A549 (cell line): ENCODE results near the gene API5. TPM values are rescaled to one million over a fixed set of nuclear protein-coding genes. Genes with fewer than 3 reads are reported as not detected.
A peak's percentile ranks its signal among the peaks of the same experiment; 100 is the strongest.

Source experiments
- ATAC-seq, 2 experiments: fragments of 200-7000 bp in 1 of 2; fragments of >200 bp in 1 of 2; cut with Nextera tagmentation in 1 of 2; cut with Tn5 transposase in 1 of 2; 3 replicates each; pipeline versions ENCODE4 v1.8.0 to v1.9.1; 2018 to 2020; ENCODE audit warnings: mild to moderate bottlenecking in 1 of 2, moderate library complexity in 1 of 2
- CTCF ChIA-PET: fragments of 300-600 bp; sonication (Branson Sonifier 250); formaldehyde crosslinking; extraction: SDS; loops from one replicate; lab custom pipeline; 2021; ENCODE audit warnings: antibody characterized with exemption, inconsistent platforms; lab: Yijun Ruan, JAX
- POLR2A ChIA-PET: fragments of 350-600 bp; formaldehyde crosslinking; extraction: SDS; loops from one replicate; lab custom pipeline; 2021; ENCODE audit warnings: antibody characterized with exemption, inconsistent platforms; lab: Yijun Ruan, JAX
- DNase-seq, 2 experiments: peaks; one replicate each; pipeline versions ENCODE4 v3.0.0 to v3.0.0-alpha.2; 2011 to 2016; ENCODE audit warnings: low read depth in 1 of 2, low spot score in 1 of 2
- FAIRE-seq: peaks from 2 replicates; lab custom pipeline; 2011; peaks lifted over from hg19 to GRCh38; lab: Jason Lieb, UNC
- H3K27ac ChIP-seq, 2 experiments: fragments of >200 bp; sonication (Bioruptor Twin); formaldehyde crosslinking; 3 replicates each; pipeline ENCODE4 v1.5.1; 2016 to 2017
- H3K4me1 ChIP-seq: fragments of >200 bp; sonication (Bioruptor Twin); formaldehyde crosslinking; 3 replicates; pipeline ENCODE4 v1.6.1; 2016
- H3K4me2 ChIP-seq: fragments of >200 bp; sonication (Bioruptor Twin); formaldehyde crosslinking; 3 replicates; pipeline ENCODE4 v1.6.1; 2016
- H3K4me3 ChIP-seq: fragments of >200 bp; sonication (Bioruptor Twin); formaldehyde crosslinking; 3 replicates; pipeline ENCODE4 v1.5.1; 2016
- H3K9me3 ChIP-seq: fragments of >200 bp; sonication (Bioruptor Twin); formaldehyde crosslinking; 3 replicates; pipeline ENCODE4 v1.6.1; 2016
- CBX8 ChIP-seq: fragments of 200-600 bp; sonication (generic); IDR thresholded peaks from 2 replicates; pipeline ENCODE4 v1.6.1; 2016
- CEBPB ChIP-seq, 2 experiments: fragments of >200 bp in 1 of 2; sonication (Bioruptor Twin) in 1 of 2; formaldehyde crosslinking in 1 of 2; IDR thresholded peaks; 2 replicates each; pipeline ENCODE4 v1.6.1; 2012 to 2016
- CHD2 ChIP-seq: fragments of 150-350 bp; IDR thresholded peaks from 2 replicates; pipeline ENCODE4 v1.6.1; 2014; ENCODE audit warnings: low read length; ENCODE audit not compliant: partially characterized antibody
- CHD4 ChIP-seq: fragments of 200-600 bp; sonication (generic); IDR thresholded peaks from 2 replicates; pipeline ENCODE4 v1.6.1; 2016; ENCODE audit warnings: antibody characterized with exemption, mild to moderate bottlenecking, borderline replicate concordance
- EHF ChIP-seq: fragments of 250-450 bp; sonication (Bioruptor Pico); IDR thresholded peaks from 2 replicates; pipeline ENCODE4 v1.5.0; 2020; ENCODE audit warnings: mild to moderate bottlenecking
- FOSB ChIP-seq: fragments of 250-450 bp; sonication (Bioruptor Pico); IDR thresholded peaks from 2 replicates; pipeline ENCODE4 v1.5.0; 2020; ENCODE audit warnings: mild to moderate bottlenecking, moderate library complexity
- FOXS1 ChIP-seq: fragments of 250-450 bp; sonication (Bioruptor Pico); IDR thresholded peaks from 2 replicates; pipeline ENCODE4 v1.5.0; 2020; ENCODE audit warnings: mild to moderate bottlenecking, moderate library complexity
- GATA3 ChIP-seq: IDR thresholded peaks from 2 replicates; pipeline ENCODE4 v1.6.1; 2012; ENCODE audit warnings: borderline replicate concordance
- HDAC2 ChIP-seq: fragments of 200-600 bp; sonication (generic); IDR thresholded peaks from 2 replicates; pipeline ENCODE4 v1.6.1; 2016
- JUN ChIP-seq, 2 experiments: fragments of >200 bp; sonication (Bioruptor Twin); formaldehyde crosslinking; IDR thresholded peaks; 2 replicates in 1 of 2; 3 replicates in 1 of 2; pipeline ENCODE4 v1.6.1; 2016 to 2017
- KDM1A ChIP-seq: fragments of 200-600 bp; sonication (generic); IDR thresholded peaks from 2 replicates; pipeline ENCODE4 v1.6.1; 2016; ENCODE audit warnings: low read depth, mild to moderate bottlenecking
- KDM5A ChIP-seq: fragments of 200-600 bp; sonication (generic); IDR thresholded peaks from 2 replicates; pipeline ENCODE4 v1.6.1; 2016; ENCODE audit warnings: antibody characterized with exemption, mild to moderate bottlenecking
- MAFK ChIP-seq: fragments of 450-650 bp; IDR thresholded peaks from 2 replicates; pipeline ENCODE4 v1.6.1; 2014; ENCODE audit not compliant: partially characterized antibody
- POLR2A ChIP-seq: IDR thresholded peaks from 2 replicates; pipeline ENCODE4 v1.6.1; 2012; ENCODE audit warnings: mild to moderate bottlenecking, low read length
- RAD21 ChIP-seq, 2 experiments: fragments of >200 bp in 1 of 2; sonication (Bioruptor Twin) in 1 of 2; formaldehyde crosslinking in 1 of 2; IDR thresholded peaks in 1 of 2; conservative IDR thresholded peaks in 1 of 2; 2 replicates in 1 of 2; 3 replicates in 1 of 2; pipeline ENCODE4 v1.6.1; 2012 to 2018; ENCODE audit warnings: inconsistent platforms in 1 of 2
- RCOR1 ChIP-seq: fragments of 150-350 bp; IDR thresholded peaks from 2 replicates; pipeline ENCODE4 v1.6.1; 2014; ENCODE audit warnings: antibody characterized with exemption, low read length, low read depth
- RFX5 ChIP-seq: fragments of 450-650 bp; IDR thresholded peaks from 2 replicates; pipeline ENCODE4 v1.7.1; 2014; ENCODE audit warnings: antibody characterized with exemption, mild to moderate bottlenecking, moderate library complexity
- SMC3 ChIP-seq: fragments of >200 bp; sonication (Bioruptor Twin); formaldehyde crosslinking; IDR thresholded peaks from 3 replicates; pipeline ENCODE4 v1.6.1; 2018; ENCODE audit warnings: inconsistent platforms
- SREBF2 ChIP-seq: fragments of 450-650 bp; IDR thresholded peaks from 2 replicates; pipeline ENCODE4 v1.6.1; 2014; ENCODE audit warnings: mild to moderate bottlenecking, moderate library complexity
- TP53 ChIP-seq: fragments of 250-450 bp; sonication (Bioruptor Pico); IDR thresholded peaks from 2 replicates; pipeline ENCODE4 v1.5.0; 2021; ENCODE audit warnings: mild to moderate bottlenecking, moderate library complexity
- WGBS: methylation state at CpG from one replicate; pipeline ENCODE4 v1.1.6; 2017; ENCODE audit errors: missing lambda C conversion rate; 5-methylcytosine and 5-hydroxymethylcytosine counted together
- polyA plus RNA-seq, 4 experiments: library from polyadenylated mRNA; depleted of rRNA in 3 of 4; stranded (reverse); fragments of >200 nt; fragmentation: RNase III in 1 of 4; extraction: RNeasy Plus Mini Kit Qiagen cat#74134 plus additional on column Dnase treatment in 1 of 4; gene quantifications; 2 replicates in 3 of 4; 3 replicates in 1 of 4; pipeline ENCODE4 v1.2.3, GENCODE V29; 2011 to 2017
- TF ChIP-seq, protein P1 (sequence below): IDR thresholded peaks from 2 replicates; pipeline ENCODE4 v1.6.1; 2012
- TF ChIP-seq, protein P2 (sequence below): fragments of 250-450 bp; sonication (Bioruptor Pico); IDR thresholded peaks from 2 replicates; pipeline ENCODE4 v1.5.0; 2020; ENCODE audit warnings: low read depth, mild to moderate bottlenecking, moderate library complexity
- TF ChIP-seq, protein P3 (sequence below): IDR thresholded peaks from 2 replicates; pipeline ENCODE4 v1.6.1; 2012; ENCODE audit warnings: low read depth, borderline replicate concordance
- TF ChIP-seq, protein P4 (sequence below): fragments of >200 bp; sonication (Bioruptor Twin); formaldehyde crosslinking; IDR thresholded peaks from 3 replicates; pipeline ENCODE4 v1.5.1; 2016

API5 gene
- polyA plus RNA-seq, 2 of the 4 experiments (the other 2 are of a cell fraction) = 87.7 to 127 TPM

DNA sequence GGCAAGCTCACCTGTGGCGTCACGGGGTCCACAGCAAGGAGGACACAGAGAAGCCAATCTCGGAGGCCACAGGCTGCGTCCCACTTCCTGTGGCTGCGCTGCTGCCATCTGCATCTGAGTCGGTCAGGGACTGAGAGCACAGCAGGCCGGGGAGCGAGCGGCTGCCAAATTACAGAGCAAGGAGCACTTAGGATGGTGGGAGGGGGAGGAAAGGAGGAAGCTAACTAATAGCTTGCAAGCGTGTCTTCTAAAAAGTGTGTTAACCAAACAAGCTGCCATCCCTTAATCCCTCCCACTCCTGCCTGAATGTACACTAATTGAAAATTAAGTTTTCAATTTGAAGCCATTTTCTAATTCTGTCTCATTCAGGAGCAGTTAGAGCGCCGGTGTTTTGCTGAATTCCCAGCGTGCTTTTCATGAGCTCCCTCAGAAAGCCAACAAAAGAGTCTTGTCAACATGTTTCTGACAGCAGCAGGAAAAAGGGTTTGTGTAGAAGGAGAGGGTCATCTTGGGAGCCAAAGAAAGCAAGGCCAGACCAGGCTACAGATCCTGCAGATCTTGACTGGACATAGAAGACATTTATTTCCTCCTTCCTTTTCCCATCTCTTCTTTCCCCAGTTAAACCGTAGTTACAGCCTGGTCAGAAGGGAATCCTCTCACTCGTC lies 42.4 kb upstream of the API5 start:
- WGBS = 39% methylated on average over 15 of the region's 15 CpGs
- TF ChIP-seq KDM1A (no peak), HDAC2 (no peak), CHD4 (no peak), JUN (IDR thresholded peaks at IDR 0.05) (no peak), CHD2 (no peak), FOXS1 (CRISPR knock-in tag) (no peak)
- TF ChIP-seq, protein P1, sequence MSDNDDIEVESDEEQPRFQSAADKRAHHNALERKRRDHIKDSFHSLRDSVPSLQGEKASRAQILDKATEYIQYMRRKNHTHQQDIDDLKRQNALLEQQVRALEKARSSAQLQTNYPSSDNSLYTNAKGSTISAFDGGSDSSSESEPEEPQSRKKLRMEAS = no peak
- ATAC-seq (no peak), FAIRE-seq (no peak), DNase-seq (no peak)
- ChIA-PET CTCF (interaction anchor here (1.0 to 1.6 kb wide), 3 partner anchors 9 to 17 kb away, joined by 3 to 5 read pairs (median 3); no protein-coding TSS in a partner anchor), POLR2A (no interaction called here)
- H3K4me1 ChIP-seq = no peaks in the 10 kb centered on the region
- H3K4me2 ChIP-seq = no peak overlapping the region
- H3K4me3 ChIP-seq = no peak overlapping the region
- H3K9me3 ChIP-seq = no peaks in the 10 kb centered on the region
- no peak overlapping the region for H3K27ac ChIP-seq

DNA sequence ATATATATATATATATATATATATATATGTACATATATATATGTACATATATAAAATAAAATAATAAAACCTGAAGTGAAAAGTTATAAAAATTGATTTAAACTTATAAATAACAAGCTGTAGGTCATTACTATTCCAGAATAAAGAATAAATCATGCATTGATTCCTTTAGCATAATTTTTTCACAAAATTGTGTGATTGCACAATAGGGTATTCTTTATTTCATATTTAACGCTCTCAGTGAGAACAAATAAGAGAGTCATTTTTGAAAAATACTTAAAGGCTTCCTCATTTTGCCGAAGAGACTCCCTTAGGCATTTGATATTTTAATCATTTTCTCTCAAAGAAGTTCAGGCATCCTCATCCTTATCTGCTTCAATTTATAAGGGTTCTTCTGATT lies 41.3 kb upstream of the API5 start:
- no peak overlapping the region for H3K27ac ChIP-seq
- no peak overlapping the region for H3K4me2 ChIP-seq
- CTCF ChIA-PET = interaction anchor here (1.5 to 1.6 kb wide), 2 partner anchors 12 to 16 kb away, joined by 3 to 5 read pairs; no protein-coding TSS in a partner anchor
- POLR2A ChIA-PET = no interaction called here
- 19% methylated on average over 2 of the region's 2 CpGs for WGBS
- H3K4me1 ChIP-seq = no peaks in the 10 kb centered on the region
- TF ChIP-seq CBX8 (no peak), CHD4 (no peak), CHD2 (no peak), RFX5 (no peak), MAFK (no peak), POLR2A (no peak)
- TF ChIP-seq, all 56 proteins: peak for 0
- Histone ChIP-seq H3K9me3 (no peaks in the 10 kb centered on the region), H3K4me3 (no peak overlapping the region)
- FAIRE-seq (no peak), ATAC-seq (no peak), DNase-seq (no peak)

DNA sequence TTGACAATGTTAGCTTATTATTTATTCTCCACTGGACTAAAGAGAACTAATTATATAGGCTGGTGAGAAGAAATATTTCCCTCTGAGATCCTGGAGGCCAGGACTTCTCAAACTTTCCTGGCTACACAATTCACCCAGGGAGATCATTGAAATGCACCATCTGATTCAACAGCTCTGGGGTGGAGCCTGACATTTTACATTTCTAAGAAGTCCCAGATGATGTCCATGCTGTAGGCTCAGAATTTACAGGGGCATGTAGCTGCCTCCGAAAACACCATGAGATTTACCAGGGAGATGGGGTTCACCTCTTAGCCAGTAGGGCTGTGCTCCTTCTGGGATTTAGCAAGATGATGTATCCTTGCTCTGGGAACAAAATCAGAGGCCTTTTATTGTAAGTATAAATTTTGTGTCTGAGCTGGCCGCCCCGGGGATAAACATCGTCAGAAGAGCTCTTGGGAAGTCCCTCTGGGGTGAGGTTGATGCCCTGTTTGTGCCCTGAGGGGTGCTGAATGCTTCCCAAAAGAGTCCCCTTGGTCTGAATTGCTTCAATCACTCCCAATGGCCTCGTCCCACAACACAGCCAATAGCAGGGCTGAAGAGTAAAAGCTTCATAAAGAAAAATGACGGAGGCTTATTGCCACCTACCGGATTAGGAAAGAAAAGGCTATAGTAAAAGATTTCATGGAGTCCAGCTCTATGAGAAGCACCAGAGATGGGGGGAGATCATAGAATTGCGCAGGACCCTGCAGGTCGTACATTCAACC lies 33.4 kb upstream of the API5 start:
- no peak for FAIRE-seq
- WGBS = 3% methylated on average over 9 of the region's 9 CpGs
- CTCF ChIA-PET = interaction anchor here (0.6 to 2.6 kb wide), 18 partner anchors 9 to 1818 kb away, joined by 3 to 12 read pairs (median 4); partner anchors contain the start of genes API5 and LRRC4C

More for the DNA sequence above, 33.4 kb upstream of the API5 start:
- H3K27ac ChIP-seq = no peak overlapping the region
- POLR2A ChIA-PET = no interaction called here
- no peak overlapping the region for H3K4me3 ChIP-seq
- ATAC-seq (peak; percentile 69 to 89), DNase-seq (peak; percentile 27 to 49)
- no peaks in the 10 kb centered on the region for H3K9me3 ChIP-seq
- H3K4me1 ChIP-seq = no peaks in the 10 kb centered on the region
- H3K4me2 ChIP-seq = no peak overlapping the region
- TF ChIP-seq TP53 (CRISPR knock-in tag) = no peak
- no peak for TF ChIP-seq RCOR1
- TF ChIP-seq, protein P2, sequence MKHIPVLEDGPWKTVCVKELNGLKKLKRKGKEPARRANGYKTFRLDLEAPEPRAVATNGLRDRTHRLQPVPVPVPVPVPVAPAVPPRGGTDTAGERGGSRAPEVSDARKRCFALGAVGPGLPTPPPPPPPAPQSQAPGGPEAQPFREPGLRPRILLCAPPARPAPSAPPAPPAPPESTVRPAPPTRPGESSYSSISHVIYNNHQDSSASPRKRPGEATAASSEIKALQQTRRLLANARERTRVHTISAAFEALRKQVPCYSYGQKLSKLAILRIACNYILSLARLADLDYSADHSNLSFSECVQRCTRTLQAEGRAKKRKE (CRISPR knock-in tag) = no peak
- peak; percentile 28; the same call in 1 of the 3 replicates for TF ChIP-seq SMC3
- no peak for TF ChIP-seq GATA3
- TF ChIP-seq, protein P3, sequence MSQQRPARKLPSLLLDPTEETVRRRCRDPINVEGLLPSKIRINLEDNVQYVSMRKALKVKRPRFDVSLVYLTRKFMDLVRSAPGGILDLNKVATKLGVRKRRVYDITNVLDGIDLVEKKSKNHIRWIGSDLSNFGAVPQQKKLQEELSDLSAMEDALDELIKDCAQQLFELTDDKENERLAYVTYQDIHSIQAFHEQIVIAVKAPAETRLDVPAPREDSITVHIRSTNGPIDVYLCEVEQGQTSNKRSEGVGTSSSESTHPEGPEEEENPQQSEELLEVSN = no peak
- no peak for TF ChIP-seq KDM5A
- TF ChIP-seq RAD21 (conservative IDR thresholded peaks at IDR 0.05 in 1 of 2, IDR thresholded peaks at IDR 0.05 in 1 of 2) = peak; percentile 61 to 67
- no peak for TF ChIP-seq FOSB (CRISPR knock-in tag)
- no peak for TF ChIP-seq RFX5
- TF ChIP-seq CEBPB (IDR thresholded peaks at IDR 0.05) = no peak
- TF ChIP-seq, protein P4, sequence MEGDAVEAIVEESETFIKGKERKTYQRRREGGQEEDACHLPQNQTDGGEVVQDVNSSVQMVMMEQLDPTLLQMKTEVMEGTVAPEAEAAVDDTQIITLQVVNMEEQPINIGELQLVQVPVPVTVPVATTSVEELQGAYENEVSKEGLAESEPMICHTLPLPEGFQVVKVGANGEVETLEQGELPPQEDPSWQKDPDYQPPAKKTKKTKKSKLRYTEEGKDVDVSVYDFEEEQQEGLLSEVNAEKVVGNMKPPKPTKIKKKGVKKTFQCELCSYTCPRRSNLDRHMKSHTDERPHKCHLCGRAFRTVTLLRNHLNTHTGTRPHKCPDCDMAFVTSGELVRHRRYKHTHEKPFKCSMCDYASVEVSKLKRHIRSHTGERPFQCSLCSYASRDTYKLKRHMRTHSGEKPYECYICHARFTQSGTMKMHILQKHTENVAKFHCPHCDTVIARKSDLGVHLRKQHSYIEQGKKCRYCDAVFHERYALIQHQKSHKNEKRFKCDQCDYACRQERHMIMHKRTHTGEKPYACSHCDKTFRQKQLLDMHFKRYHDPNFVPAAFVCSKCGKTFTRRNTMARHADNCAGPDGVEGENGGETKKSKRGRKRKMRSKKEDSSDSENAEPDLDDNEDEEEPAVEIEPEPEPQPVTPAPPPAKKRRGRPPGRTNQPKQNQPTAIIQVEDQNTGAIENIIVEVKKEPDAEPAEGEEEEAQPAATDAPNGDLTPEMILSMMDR = peak; percentile 44
- TF ChIP-seq EHF (CRISPR knock-in tag) = no peak
- no peak for TF ChIP-seq SREBF2
